PC-3 (cell line): ENCODE results near the gene TINCR. TPM values are rescaled to one million over a fixed set of nuclear protein-coding genes. Genes with fewer than 3 reads are reported as not detected.

ENCODE experiments used
- ATAC-seq: fragments of 200-7000 bp; cut with Tn5 transposase; 2 replicates; pipeline ENCODE4 v1.9.1; 2020; ENCODE audit warnings: mild to moderate bottlenecking, moderate library complexity
- BruUV-seq: library from RNA; stranded (reverse); fragments of 400-500 nt; replicated peaks from 2 replicates; lab custom pipeline; 2021; lab: Mats Ljungman, UMichigan
- CTCF ChIA-PET: fragments of 300-600 bp; sonication (Branson Sonifier 250); formaldehyde crosslinking; loops from one replicate; lab custom pipeline; 2022; ENCODE audit warnings: antibody characterized with exemption; lab: Charles Lee
- POLR2A ChIA-PET: fragments of 300-600 bp; sonication (Branson Sonifier 250); formaldehyde crosslinking; loops from one replicate; lab custom pipeline; 2022; ENCODE audit warnings: antibody characterized with exemption; ENCODE audit not compliant: unreplicated experiment; lab: Charles Lee
- DNase-seq: peaks from one replicate; pipeline ENCODE4 v3.0.0-alpha.2; 2015
- H2AFZ ChIP-seq: fragments of 300-600 bp; sonication (generic); 2 replicates; pipeline ENCODE4 v1.6.0; 2016; ENCODE audit warnings: antibody characterized with exemption, low read length
- H3F3A ChIP-seq: fragments of 300-600 bp; sonication (generic); one replicate; pipeline ENCODE4 v1.6.0; 2017; ENCODE audit warnings: antibody characterized with exemption, low read length, control low read depth, mild to moderate bottlenecking; ENCODE audit not compliant: unreplicated experiment
- H3K27ac ChIP-seq: fragments of 300-600 bp; sonication (generic); 2 replicates; pipeline ENCODE4 v1.5.1; 2016; ENCODE audit warnings: mild to moderate bottlenecking, low read length
- H3K27me3 ChIP-seq: fragments of 300-600 bp; sonication (generic); 2 replicates; pipeline ENCODE4 v1.6.1; 2016; ENCODE audit warnings: low read length, mixed read lengths
- H3K36me3 ChIP-seq: fragments of 300-600 bp; sonication (generic); 2 replicates; pipeline ENCODE4 v1.6.1; 2016; ENCODE audit warnings: low read depth, mixed run types, low read length, mixed read lengths
- H3K4me1 ChIP-seq: fragments of 300-600 bp; sonication (generic); 2 replicates; pipeline ENCODE4 v1.5.1; 2016; ENCODE audit warnings: low read length; ENCODE audit not compliant: insufficient read depth
- H3K4me2 ChIP-seq: fragments of 300-600 bp; sonication (generic); 2 replicates; pipeline ENCODE4 v1.6.0; 2016; ENCODE audit warnings: low read length
- H3K4me3 ChIP-seq: fragments of 300-600 bp; sonication (generic); 2 replicates; pipeline ENCODE4 v1.5.1; 2016; ENCODE audit warnings: mild to moderate bottlenecking, low read length, mixed read lengths
- H3K79me2 ChIP-seq: fragments of 300-600 bp; sonication (generic); 2 replicates; pipeline ENCODE4 v1.6.1; 2017; ENCODE audit warnings: low read length, mixed read lengths
- H3K9ac ChIP-seq: fragments of 300-600 bp; sonication (generic); 2 replicates; pipeline ENCODE4 v1.6.0; 2016; ENCODE audit warnings: mild to moderate bottlenecking, low read length
- H3K9me2 ChIP-seq: fragments of 300-600 bp; sonication (generic); replicated peaks from 2 replicates; pipeline ENCODE4 v1.6.1; 2016; ENCODE audit warnings: mixed run types, low read length, mixed read lengths
- H3K9me3 ChIP-seq: fragments of 300-600 bp; sonication (generic); 2 replicates; pipeline ENCODE4 v1.6.1; 2016; ENCODE audit warnings: low read length, mixed read lengths
- H4K20me1 ChIP-seq: fragments of 300-600 bp; sonication (generic); 2 replicates; pipeline ENCODE4 v1.6.1; 2016; ENCODE audit warnings: low read length, mixed read lengths
- CTCF ChIP-seq: fragments of 300-600 bp; sonication (generic); conservative IDR thresholded peaks from 2 replicates; pipeline ENCODE4 v1.5.1; 2017; ENCODE audit warnings: antibody characterized with exemption, low read depth, mild to moderate bottlenecking, low read length
- EZH2 ChIP-seq: fragments of 300-600 bp; sonication (generic); IDR thresholded peaks from one replicate; pipeline ENCODE4 v1.6.1; 2017; ENCODE audit warnings: antibody characterized with exemption, mild to moderate bottlenecking, low read length; ENCODE audit not compliant: unreplicated experiment
- EZH2phosphoT487 ChIP-seq: fragments of 300-600 bp; sonication (generic); IDR thresholded peaks from 2 replicates; pipeline ENCODE4 v1.6.1; 2018; ENCODE audit warnings: mild to moderate bottlenecking, antibody characterized with exemption, low read length, borderline replicate concordance
- intact Hi-C: fragments of 100-400 bp; cut with micrococcal nuclease; formaldehyde crosslinking; loops from 2 replicates; pipeline ENCODE4 v1.9.0; 2023
- total RNA-seq: library from RNA; depleted of rRNA; stranded (reverse); fragments of >200 nt; gene quantifications from 2 replicates; pipeline ENCODE4 v1.2.3, GENCODE V29; 2014

TINCR gene
- total RNA-seq, 1 experiment from 2014 or later, result 0.58 TPM

DNA sequence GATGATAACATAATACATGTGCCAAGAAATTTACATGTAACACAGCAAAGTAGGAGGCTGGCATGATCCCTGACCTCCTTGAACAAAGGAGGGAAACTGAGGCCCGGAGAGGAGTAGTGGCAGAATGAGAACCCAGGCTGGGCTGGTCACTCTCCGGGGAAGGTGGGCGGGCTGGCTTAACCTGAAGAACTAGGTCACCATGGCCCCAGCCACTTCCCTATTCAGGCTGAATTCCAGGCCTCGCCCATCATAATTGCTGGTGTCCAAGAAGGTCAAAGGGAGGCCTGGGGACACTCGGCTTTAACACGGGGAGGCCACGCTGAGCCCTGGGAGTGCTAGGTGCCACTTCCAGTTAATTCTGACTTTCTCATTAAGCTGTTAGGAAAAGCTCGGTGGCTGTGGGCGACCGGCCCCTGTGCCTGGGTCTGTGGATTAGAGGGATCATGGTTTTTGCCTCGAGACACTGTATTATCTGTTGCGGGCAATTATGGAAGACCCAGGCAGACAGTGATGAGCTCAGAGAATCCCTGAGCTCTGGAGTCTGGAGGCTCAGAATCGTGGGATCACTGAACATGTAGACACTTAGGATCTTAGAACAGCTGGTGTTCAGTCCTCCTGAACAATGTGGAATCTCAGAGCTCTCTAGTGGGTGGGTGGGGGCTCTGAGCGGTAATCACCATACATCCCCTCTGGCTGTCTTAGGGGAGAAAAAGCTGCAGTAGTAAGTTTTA lies 5.0 kb upstream of the TINCR start:
- intact Hi-C loops, result loop anchor here (10.0 kb wide), 1 partner anchor 198 kb away; no protein-coding TSS in a partner anchor
- Histone ChIP-seq H3K9me3 (no peaks in the 10 kb centered on the region), H3K4me1 (peaks cover 13% of the 10 kb centered on the region), H3K4me3 (no peak overlapping the region), H2AFZ (no peak overlapping the region), H3K27me3 (peaks cover 3% of the 10 kb centered on the region; the same call in 1 of the 2 replicates), H3K27ac (peak overlapping the region; percentile 0; the same call in 1 of the 2 replicates), H3K9ac (no peak overlapping the region), H3K9me2 (no peaks in the 10 kb centered on the region), H3F3A (no peaks in the 10 kb centered on the region), H3K4me2 (no peak overlapping the region), H3K79me2 (no peaks in the 10 kb centered on the region), H4K20me1 (no peaks in the 10 kb centered on the region), H3K36me3 (no peaks in the 10 kb centered on the region)
- ATAC-seq (peak; percentile 57), DNase-seq (peak; percentile 53)
- no peak for TF ChIP-seq CTCF
- TF ChIP-seq EZH2, result no peak
- TF ChIP-seq EZH2phosphoT487, result no peak
- no TSS peak for BruUV-seq
- POLR2A ChIA-PET, result no interaction called here
- CTCF ChIA-PET, result interaction anchor here (0.6 kb wide), 1 partner anchor 1506 kb away, joined by 5 read pairs; the partner anchor contains the start of gene ZBTB7A

DNA sequence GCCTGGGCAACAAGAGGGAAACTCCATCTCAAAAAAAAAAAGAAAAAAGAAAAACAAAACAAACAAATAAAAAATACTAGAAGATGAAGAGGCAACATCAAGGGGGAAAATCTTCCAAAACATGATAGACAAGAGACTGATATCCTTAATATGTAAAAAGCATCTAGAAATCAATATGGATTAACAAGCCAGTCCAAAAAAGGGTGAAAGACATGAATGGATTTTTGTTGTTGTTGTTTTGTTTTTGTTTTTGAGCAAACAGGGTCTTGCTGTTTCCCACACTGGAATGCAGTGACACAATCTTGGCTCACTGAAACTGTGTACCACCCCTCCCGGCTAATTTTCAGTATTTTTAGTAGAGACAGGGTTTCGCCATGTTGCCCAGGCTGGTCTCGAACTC lies 4.0 kb upstream of the TINCR start:
- CTCF ChIA-PET, result no interaction called here
- no peaks in the 10 kb centered on the region for H3K9me2 ChIP-seq
- no peaks in the 10 kb centered on the region for H4K20me1 ChIP-seq
- ATAC-seq (no peak), DNase-seq (no peak)
- POLR2A ChIA-PET, result interaction anchor here (0.6 kb wide), 1 partner anchor 16 kb away, joined by 9 read pairs; no protein-coding TSS in a partner anchor
- H3F3A ChIP-seq, result no peaks in the 10 kb centered on the region
- H3K27me3 ChIP-seq, result peaks cover 11% of the 10 kb centered on the region
- H3K4me3 ChIP-seq, result no peak overlapping the region
- intact Hi-C loops, result loop anchor here (10.0 kb wide), 1 partner anchor 197 kb away; no protein-coding TSS in a partner anchor
- no peak for TF ChIP-seq EZH2phosphoT487
- no peak for TF ChIP-seq CTCF
- no peak for TF ChIP-seq EZH2
- no TSS peak for BruUV-seq
- H3K27ac ChIP-seq, result no peak overlapping the region
- H3K4me1 ChIP-seq, result peaks cover 10% of the 10 kb centered on the region
- H3K36me3 ChIP-seq, result no peaks in the 10 kb centered on the region
- no peak overlapping the region for H3K9ac ChIP-seq
- no peak overlapping the region for H2AFZ ChIP-seq
- no peak overlapping the region for H3K4me2 ChIP-seq
- no peaks in the 10 kb centered on the region for H3K9me3 ChIP-seq
- H3K79me2 ChIP-seq, result no peaks in the 10 kb centered on the region

DNA sequence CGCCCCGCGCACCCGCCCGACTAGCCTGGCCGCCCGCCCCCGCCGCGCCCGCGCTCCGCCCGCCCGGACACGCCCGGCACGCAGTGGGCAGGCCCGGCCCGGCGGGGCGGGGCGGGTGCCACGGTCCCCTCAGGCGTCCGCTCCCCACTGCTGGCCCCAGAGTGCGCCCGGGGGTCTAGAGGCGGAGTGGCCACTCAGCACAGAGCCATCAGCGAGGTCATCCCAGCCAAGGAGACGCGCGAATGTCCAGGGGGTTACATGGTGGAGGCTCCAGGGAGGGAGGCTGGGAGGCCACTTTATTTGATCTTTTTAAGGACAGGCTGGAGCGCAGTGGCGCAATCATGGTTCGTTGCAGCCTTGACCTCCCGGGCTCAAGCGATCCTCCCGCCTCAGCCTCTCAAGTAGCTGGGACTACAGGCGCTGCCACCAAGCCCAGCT lies 236 bp upstream of the TINCR start:
- Histone ChIP-seq H3K36me3 (no peaks in the 10 kb centered on the region), H3K4me3 (no peak overlapping the region), H3K27ac (no peak overlapping the region), H3K9me2 (no peaks in the 10 kb centered on the region), H4K20me1 (no peaks in the 10 kb centered on the region), H2AFZ (no peak overlapping the region), H3F3A (no peaks in the 10 kb centered on the region), H3K4me1 (peaks cover 9% of the 10 kb centered on the region), H3K4me2 (no peak overlapping the region), H3K79me2 (no peaks in the 10 kb centered on the region), H3K9me3 (no peaks in the 10 kb centered on the region), H3K27me3 (peaks cover 21% of the 10 kb centered on the region), H3K9ac (no peak overlapping the region)
- peak; percentile 50 for ATAC-seq
- ChIA-PET POLR2A (no interaction called here), CTCF (no interaction called here)
- TF ChIP-seq EZH2, result no peak
- TF ChIP-seq EZH2phosphoT487, result no peak
- no TSS peak for BruUV-seq
- intact Hi-C loops, result no loop called here
- DNase-seq, result no peak
